COLO668 (cell line): ENCODE results near the gene ZBTB17.
"Not testable (repeated sequence)": the region's sequence is repeated elsewhere in the genome, so short reads cannot be mapped to it uniquely, and the experiment has no call there.

Experiments
- DNase-seq: peaks from one replicate; lab custom pipeline; 2025; ENCODE audit not compliant: unreplicated experiment; lab: John Stamatoyannopoulos, UW

The ZBTB17 gene

DNA sequence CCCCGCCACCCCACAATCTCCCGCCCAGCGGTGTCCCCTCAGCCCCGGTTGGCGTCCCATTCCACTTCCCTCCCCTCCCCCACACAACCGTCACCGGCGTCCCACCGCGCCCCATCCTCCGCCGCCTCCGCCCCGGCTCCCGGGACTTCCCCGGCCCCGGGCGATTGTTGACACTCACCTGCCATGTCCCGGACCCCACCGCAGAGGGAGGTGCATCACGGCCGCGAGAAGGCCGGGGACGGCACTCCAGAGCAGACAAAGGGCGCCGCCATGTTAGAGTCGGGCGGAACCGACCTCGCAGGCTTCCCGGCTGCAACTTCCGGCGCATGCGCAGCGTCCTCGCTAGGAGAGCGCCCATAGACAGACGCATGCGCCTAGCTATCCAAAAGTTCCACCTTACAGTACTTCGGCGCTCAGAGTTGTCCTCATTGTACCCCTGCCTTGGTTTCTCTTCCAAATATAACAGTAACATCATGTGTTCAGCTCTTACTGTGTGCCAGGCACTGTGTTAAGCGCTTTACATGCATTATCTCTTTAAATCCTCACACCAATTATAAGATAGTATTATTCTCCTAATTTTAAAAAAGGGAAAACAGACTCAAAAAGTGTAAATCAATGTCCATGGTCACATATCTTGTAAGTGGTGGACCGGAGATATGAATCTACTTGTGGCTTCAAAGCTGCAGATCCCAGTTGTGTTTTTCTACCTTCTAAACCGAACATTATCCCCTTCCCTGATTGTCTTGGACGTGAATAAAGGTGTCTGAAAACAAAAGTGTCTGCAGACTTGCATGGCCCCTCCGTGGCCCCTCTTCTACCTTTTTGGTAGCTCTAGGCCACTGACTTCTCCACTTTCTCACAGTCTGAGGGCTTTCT is at the start of gene ZBTB17:
ZBTB17 (minus strand) TSS at position 297 of the 876 bp plus-strand sequence. CDS start 27,606 bp downstream, outside the sequence.
- peak; percentile 99 for DNase-seq

DNA sequence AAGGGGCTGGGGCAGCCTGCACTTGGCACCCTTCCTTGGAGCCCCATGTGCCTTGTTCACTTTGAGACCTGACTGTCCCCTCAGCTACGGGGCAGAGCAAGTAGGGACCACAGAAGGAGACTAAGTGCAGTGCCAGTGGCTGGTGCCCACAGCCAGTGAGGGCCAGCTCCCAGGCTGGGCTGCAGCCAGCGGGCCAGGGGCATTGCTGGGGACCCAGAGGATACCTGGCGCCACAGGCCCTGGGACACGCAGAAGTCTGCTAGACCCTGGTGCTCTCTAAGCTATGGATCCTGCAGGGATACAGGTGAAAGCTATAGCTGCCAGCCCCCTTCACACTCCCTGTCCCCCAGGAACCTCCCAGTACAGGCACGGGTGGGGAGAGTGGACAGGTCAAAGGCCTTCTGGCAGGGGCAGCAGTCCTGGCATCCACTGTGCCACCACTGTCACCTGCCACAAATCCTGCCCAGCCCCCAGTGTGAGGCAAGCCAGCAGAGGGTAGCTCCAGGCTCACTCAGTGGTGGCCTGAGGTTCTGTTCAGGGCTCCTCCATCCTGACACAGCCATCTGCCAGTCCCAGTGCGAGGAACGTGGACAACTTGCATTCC is 47.3 kb upstream of the ZBTB17 start:
- DNase-seq, result no peak

DNA sequence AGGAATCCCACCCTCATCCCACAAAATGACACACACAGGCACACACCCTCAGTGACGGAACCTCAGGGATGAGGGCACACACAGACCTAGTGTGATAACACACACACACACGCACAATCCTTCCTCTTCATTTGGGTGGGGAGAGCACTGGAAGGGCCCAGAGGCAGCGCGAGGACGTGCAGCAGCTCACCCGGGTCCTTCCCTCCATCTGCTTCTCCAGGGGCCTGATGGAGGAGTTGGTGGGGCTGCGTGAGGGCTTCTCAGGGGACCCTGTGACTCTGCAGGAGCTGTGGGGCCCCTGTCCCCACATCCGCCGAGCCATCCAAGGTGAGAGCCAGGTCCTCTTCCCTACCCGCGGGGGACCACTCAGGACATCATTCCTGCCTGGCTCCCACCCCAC is 46.5 kb upstream of the ZBTB17 start:
- DNase-seq, result no peak

DNA sequence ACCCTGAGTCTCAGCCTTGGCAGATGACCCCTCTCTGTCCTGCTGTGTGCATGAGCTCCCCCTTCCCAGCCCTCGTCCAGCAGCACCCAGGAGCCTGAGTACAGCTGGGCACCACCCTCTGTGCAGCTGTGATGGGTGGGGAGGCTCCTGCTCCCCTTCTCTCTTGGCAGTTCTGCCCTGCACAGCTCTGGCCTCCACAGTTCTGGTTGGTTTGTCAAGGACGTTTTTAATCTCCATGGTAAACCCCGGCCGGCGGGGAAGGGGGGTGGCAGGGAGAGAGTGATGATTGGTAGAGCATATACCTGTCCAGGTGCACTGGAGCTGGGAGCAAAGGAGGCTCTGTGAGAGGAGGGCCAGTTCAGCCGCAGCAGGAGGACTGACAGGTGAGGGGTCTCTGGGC is 45.8 kb upstream of the ZBTB17 start, which contains the start of gene CLCNKA:
CLCNKA (plus strand) TSS at position 356 of the 400 bp plus-strand sequence. CDS start 584 bp downstream, outside the sequence.
- no peak for DNase-seq

DNA sequence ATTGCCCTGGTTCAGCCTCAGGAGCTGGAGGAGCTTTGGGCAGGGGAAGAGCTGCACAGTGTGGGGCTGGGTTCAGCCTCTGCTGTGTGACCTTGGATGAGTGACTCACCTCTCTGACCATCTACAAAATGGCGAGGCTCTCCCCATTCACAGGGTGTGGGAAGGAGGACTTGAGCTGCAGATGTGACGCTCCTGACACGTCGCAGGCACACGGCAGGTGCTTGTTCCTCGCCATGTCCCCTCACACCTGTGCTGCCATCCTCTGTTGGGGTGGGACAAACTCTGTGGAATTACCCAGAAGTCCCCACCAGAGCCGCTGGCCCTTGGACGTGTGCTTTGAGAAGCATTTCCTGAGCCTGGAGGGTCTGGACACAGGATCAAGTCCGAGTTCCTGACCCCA is 45.0 kb upstream of the ZBTB17 start:
- not testable (repeated sequence) for DNase-seq

DNA sequence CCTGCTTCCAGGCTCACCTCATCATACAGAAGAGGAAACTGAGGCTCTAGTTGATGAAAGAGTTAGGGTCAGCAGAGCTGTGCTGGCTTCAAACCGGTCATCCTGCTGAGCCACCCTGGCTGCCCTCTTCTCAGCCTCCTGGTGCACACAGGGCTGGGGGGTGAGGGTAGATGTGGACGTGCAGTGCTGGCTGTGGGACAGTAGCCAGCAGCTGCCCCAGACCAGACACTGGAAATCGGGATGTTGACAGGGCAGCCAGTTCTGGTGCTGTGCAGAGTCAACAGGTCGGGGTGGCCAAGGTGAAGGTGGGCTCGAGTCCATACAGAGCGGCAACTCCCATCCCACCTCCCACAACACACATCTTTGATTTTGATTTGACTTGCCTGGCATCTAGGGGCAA is 44.4 kb upstream of the ZBTB17 start:
- DNase-seq, result no peak

DNA sequence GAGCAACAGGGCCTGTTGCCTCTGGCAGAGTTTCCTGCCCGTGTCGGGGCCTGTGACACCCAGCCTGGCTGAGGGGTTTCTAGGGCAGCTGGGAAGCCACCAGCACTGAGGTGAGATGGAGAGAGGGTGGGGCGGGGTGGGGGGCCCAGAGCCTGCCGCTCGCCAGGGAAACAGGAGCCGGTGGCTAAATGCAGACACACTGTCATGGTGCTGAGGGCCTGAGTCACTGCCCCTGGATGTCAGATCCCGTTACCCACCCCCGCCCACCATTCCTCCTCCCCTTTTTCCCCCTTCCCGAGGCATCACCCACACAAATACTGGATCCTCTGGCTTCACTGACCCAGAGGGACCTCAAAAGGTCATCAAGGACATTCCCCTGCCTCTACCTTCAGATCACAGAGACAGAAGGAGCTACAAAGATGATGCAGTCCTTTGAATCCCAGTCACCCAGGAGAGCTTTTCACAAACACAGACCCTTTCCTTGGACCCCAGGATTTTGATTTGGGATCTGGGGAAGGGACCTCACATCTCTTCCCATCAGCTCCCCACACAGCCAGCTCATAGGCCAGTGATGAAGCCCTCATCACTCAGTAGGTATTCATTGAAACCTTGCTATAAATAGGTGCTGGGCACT is 43.9 kb upstream of the ZBTB17 start:
- DNase-seq, result no peak

DNA sequence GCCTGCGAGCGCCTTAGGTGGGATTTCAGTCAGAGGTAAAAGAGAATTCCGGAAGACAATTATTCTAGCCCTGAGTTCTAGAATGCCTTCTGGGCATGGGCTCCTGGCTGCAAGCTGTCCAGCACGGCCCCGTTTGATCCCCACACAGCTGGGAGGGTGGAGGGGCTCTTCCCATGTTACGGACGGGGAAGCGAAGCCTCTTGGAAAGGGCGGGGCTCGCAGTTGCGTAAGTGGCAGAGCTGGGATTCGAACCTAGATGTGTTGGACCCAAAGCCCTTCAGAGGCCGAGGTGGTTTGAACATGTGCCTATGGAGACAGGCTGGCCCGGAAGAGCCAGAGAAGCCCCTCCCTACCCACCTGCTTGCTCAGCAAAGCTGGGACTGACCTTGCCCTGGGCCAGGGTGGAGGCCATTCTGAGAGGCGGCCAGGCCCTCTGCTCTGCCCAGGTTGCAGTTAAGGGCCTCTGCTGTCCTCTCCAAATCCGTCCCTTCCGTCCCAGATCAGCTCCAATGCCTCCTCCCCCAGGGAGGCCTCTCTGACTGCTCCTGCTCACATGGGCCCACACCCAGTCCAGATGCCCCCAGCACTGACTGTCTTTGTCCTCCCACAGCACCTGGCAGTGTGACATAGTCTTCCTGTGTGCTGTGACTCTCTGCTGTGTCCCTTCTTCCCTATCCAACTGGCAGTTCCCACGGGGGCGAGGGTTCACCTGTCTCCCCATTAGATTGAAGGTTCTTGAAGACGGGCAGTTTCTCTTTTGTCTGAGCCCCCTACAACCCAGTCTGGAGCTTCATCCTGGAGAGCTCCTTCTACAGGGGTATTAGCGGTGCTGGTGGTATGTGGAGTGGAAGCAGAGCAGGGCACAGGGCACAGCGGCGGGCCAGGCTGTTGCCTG is 43.1 kb upstream of the ZBTB17 start:
- DNase-seq, result no peak

DNA sequence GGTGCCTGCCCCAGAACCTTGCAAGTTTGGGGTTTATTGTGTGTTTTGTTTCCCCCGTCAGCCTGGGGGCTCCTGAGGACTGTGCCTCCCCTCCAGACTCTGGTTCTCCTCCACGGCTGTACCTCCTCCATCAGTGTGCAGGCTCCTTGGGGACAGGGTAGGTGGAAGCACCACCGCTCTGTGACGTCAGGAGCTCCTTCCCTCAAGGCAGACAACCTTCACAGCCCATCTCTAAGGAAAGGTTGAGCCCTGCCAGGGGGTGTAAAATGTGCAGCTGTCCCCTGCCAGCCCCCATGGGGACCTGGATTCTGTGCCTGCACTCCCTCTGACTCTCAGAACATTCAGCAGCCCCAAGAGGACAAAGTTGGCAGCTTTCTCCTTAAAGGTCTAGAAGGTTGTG is 42.4 kb upstream of the ZBTB17 start:
- no peak for DNase-seq

DNA sequence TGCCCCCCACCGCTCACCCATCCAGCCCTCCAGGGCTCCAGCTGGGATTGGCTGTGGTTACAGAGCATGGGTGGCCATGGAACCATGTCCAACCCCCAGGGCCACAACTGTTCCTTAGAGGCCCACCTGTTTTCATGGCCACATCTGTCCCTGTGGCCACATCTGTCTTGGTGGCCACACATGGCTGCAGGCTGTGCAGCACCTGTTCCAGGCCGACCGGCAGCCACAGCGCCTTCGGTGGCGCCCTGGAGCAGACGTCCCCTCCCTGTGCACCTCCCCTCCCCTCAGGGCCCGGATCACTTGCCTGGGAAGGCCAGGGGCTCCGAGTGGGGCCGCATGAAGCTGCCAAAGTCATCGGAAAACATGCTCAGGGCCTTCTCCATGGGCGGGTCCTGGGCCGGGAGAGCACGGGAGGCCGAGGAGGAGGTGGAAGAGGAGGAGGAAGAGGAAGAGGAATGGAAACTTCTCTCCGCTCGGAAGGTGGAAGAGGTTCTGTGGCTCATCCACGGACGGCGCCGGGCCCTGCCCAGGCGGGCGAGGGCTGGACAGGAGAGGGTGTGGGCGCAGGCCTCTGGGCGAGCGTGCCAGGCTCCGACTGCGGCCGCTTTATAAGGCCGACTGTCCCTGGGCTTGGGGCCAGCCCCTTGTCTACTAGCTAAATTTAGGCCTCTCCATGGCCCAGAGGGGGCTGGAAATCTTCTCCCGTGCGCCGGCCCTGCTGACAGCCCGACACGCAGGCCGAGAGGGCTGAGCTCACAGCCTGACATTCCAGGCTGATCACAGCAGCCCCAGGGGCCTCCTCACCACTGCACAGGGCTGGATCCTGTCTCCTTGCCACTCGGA is 41.8 kb upstream of the ZBTB17 start, which contains the start of gene HSPB7:
HSPB7 (minus strand) TSS at position 583 of the 843 bp plus-strand sequence; CDS start at position 503, 80 bp downstream.
- peak; percentile 26 for DNase-seq

DNA sequence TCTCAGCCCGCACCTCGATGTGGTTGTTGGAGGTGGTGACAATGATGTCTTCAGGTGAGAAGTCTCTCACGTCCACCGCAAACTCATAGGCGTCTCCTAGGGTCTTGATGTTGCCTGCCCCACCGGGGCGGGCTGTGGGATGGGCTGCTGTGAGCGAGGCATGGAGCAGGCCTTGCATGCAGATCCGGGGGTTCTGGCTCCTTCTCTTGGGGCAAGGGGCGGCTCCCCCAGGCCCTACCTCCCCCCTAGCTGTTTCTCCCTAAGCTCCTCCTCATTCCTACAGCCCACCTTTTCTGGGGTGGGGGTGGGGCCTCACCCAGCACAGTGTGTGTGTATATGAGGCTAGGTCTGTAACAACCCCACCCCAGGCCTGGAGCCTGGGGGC is 41.2 kb upstream of the ZBTB17 start:
- DNase-seq, result no peak

DNA sequence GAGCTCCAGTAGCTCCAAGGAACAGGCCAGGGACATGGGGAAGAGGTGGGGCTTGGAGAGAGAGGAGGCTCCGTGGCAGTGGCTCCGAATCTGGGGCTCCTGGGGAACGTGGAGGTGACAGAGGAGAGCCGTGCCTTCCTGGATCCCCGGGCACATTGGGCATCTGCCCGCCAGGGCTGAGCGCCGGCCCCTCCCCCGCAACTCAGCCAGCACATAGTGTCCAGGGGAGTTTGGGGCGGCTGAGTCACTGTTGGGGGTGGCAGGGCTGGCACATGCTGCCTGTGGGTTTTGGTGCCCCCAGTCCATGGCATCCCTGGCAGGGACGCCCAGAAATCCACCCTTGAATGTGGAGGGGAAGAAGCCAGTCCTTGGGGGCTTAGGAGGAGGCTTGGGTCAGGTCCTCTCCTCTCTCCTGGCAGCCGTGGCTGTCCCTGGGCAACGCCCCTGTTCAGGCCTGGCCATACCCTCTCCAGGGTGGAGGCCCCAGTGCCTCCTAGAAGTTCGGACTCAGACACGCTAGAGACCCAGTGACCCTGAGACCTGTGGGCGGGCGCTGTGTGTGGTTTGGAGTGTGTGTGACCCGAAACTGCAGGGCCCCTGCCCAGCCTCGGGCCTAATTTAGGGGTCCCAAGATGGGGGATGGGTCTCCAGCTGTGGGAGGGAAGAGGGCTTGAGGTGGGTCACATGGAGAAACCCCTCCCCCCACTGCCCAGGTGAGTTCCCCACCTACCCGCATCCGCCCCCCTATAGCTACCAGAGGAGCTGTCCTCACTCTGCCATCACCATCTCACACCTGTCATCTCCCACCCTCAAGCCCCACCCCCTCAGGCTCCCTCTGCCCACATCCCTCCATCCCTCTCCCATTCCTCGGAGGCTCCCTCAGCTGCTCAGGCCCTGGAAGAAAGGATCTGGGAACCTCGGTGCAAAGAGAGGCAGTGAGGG is 40.3 kb upstream of the ZBTB17 start:
- DNase-seq, result no peak

DNA sequence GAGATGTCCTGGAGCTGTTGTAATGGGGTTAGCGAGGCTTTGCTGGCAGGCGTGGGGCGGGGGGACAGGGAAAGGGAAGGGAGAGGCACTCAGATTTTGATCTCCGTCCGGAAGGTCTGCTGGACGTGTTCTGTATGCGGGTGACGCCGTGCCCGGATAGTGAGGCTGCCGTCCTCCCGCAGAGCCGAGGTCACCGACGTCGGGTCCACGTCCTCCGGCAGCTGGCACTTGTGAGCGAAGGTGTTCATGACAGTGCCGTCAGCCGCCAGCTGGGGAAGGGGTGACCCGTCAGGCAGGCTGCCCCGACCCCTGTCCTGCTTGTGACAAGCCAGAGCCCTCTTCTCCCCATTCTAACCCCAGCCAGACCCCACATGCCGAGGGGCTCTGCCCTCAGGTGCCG is 39.6 kb upstream of the ZBTB17 start:
- DNase-seq, result no peak

DNA sequence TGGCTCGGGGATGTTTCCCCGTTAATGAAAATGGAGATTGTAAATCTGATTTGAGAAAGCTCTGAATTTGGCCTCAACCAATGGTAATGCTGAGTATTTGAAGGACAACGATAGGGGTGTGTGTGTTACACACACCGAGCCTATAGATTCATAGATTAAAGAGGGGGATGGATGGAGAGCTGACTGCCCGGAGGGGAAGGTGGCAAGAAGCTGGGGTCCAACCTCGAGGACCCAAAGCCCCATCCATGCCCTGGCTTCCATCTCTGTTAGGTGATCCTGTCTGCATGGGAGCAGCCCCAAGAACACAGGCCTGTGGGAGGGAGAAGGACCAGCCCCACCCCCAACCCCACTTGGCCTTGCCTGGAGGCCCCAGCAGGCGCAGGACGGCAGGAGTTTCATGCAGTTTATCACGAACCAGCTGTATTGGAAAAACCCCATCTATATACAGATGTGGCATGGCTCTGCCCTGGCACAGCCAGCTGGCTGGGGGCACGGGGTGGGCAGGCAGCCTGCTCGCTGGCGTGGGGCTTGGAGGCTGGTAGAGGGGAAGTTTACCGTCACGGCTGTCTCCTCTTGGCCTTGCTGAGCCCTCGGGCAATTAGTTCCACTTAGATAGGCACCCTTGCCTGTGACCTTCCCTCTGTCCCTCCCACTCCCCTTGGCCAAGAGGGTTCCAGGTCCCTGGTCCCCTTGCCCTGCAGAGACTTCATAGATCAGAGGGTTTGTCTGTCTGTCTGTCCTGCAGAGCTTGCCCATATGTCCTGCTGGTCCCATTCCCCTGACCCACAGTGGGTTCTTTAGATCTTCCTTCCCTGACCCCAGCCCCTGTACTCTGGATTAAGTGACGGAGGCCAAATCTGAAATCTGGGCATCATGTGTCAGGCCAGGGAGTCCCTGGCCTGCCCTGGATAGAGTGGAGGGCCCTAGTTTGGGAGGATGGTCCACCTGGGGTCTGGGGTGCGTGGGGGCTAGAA is 38.9 kb upstream of the ZBTB17 start:
- no peak for DNase-seq

DNA sequence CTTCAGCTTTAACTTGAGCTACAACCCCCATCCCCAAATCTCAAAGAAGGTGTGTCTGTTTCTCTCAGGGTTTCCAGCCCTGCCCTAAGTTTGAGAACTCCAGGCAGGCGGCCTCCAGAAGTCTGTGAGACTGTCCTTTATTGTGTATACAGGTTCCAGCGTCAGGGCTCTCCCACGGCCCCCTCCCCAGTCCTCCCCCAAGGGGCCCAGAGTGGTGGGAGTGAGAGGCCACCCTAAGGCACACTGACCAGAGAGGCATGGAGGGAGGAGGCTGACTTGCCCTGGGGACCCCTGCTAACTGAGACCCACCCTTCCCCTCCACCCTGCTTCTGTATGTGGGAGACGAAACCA is 38.0 kb upstream of the ZBTB17 start:
- DNase-seq, result no peak

DNA sequence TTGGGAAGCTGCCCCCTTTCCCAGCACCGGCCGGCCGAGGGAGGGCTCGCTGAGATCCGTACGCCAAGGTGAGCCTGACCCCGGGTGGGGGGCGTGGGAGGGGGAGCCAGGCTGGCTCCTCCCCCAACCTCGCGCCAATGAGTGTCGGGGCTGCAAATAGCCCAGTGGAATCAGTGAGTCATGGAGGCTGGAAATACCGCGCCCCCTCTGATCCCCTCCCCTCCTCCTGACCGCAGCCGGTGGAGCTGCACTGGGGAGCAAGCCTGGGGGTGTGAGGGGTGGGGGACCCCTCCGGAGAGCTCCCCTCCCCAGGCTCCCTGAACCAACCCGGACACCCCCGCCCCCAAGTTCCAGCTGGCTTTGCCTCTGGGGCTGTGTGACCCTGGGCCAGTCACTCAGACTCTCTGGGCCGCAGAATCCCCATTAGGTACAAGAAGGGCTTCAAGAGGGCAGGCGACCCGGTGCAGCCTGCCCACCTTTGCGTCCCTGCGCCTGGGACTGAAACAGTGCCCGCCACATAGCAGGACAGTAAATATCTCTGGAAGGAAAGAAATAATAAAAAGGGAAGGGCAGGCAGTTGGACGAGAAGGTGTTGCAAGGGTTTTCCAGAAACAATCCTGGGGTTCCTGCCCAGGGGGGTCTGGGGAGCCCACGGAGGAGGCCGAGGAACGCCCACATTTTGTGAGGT is 37.5 kb upstream of the ZBTB17 start:
- no peak for DNase-seq

DNA sequence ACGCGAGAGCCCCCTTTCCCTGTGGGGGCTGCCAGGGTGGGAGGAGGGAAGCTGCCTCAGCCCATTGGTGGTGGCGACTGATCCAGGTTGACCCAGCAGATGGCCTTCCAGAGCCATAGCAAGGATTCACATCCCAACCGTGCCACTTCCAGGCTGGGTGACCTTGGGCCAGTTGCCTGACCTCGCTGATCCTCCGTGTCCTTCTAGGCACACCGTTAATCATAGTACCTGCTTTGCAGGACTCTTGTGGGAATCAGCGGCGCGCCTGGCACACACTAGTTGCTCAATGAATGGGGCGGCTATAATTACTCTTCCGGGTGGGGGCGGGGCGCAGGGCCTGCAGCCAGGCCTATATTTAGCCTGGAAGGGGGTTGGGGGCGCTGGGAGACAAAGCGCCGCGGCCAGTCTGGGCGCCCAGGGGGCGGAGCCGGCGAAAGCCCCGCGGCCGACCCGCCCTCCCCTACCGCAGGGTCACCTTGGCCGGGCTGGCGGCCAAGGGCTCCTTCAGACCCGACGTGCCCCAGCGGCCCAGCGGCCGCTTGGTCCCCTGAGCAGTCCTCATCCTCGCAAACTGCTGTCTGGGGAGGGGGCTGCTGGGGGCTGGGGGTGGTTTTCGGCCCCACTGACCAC is 36.8 kb upstream of the ZBTB17 start:
- peak; percentile 29 for DNase-seq
